Osteoblast (primary cell): ENCODE data around the gene MMP21. TPM values are rescaled to one million over a fixed set of nuclear protein-coding genes. Genes with fewer than 3 reads are reported as not detected.

Experiments
- DNase-seq: peaks from one replicate; pipeline ENCODE4 v3.0.0; 2011; ENCODE audit warnings: low spot score, mixed read lengths; ENCODE audit not compliant: insufficient read length; ENCODE audit errors: missing footprints
- H2AFZ ChIP-seq: 2 replicates; pipeline ENCODE4 v1.6.0; 2011; ENCODE audit warnings: mild to moderate bottlenecking, low read length
- H3K27ac ChIP-seq: 2 replicates; pipeline ENCODE4 v1.5.1; 2011; ENCODE audit warnings: mild to moderate bottlenecking, low read depth, low read length, moderate library complexity
- H3K27me3 ChIP-seq: 2 replicates; pipeline ENCODE4 v1.6.0; 2012; ENCODE audit warnings: mild to moderate bottlenecking, control low read depth, inconsistent platforms, low read length, moderate library complexity; ENCODE audit not compliant: insufficient read depth
- H3K36me3 ChIP-seq: 2 replicates; pipeline ENCODE4 v1.5.1; 2011; ENCODE audit warnings: mild to moderate bottlenecking, low read length, control low read depth, moderate library complexity; ENCODE audit not compliant: insufficient read depth
- H3K4me1 ChIP-seq: 2 replicates; pipeline ENCODE4 v1.5.1; 2011; ENCODE audit warnings: mild to moderate bottlenecking, low read length, control low read depth, moderate library complexity; ENCODE audit not compliant: insufficient read depth
- H3K4me2 ChIP-seq: 2 replicates; pipeline ENCODE4 v1.6.0; 2011; ENCODE audit warnings: mild to moderate bottlenecking, low read length; ENCODE audit not compliant: insufficient read depth
- H3K4me3 ChIP-seq: fragments of 200-600 bp; sonication (generic); 3 replicates; pipeline ENCODE4 v1.5.1; 2012; ENCODE audit warnings: mild to moderate bottlenecking, low read length, inconsistent platforms; ENCODE audit not compliant: insufficient read depth
- H3K79me2 ChIP-seq: 2 replicates; pipeline ENCODE4 v1.6.0; 2012; ENCODE audit warnings: mild to moderate bottlenecking, low read length, control low read depth, inconsistent platforms; ENCODE audit not compliant: insufficient read depth
- H3K9me3 ChIP-seq: 2 replicates; pipeline ENCODE4 v1.5.1; 2011; ENCODE audit warnings: low read depth, low read length, control low read depth
- H4K20me1 ChIP-seq: 2 replicates; pipeline ENCODE4 v1.6.0; 2012; ENCODE audit warnings: mild to moderate bottlenecking, low read length, control low read depth; ENCODE audit not compliant: insufficient read depth
- total RNA-seq: library from RNA; depleted of rRNA; stranded (reverse); fragments of >200 nt; gene quantifications from 2 replicates; pipeline ENCODE4 v1.2.3, GENCODE V29; 2012
- TF ChIP-seq, protein P1 (sequence below): IDR thresholded peaks from 2 replicates; pipeline ENCODE4 v1.5.1; 2011; ENCODE audit warnings: mild to moderate bottlenecking, low read depth, low read length, moderate library complexity; ENCODE audit errors: extremely low read depth

MMP21 gene
- total RNA-seq, 1 donor = not detected

- no peaks in the 10 kb centered on the region for H3K9me3 ChIP-seq
- peaks cover 21% of the 10 kb centered on the region for H3K36me3 ChIP-seq
- no peaks in the 10 kb centered on the region for H3K4me1 ChIP-seq
- no peaks in the 10 kb centered on the region for H3K27me3 ChIP-seq
- H3K79me2 ChIP-seq = no peaks in the 10 kb centered on the region
- H3K4me3 ChIP-seq = no peak overlapping the region
- no peak overlapping the region for H2AFZ ChIP-seq
- no peak overlapping the region for H3K4me2 ChIP-seq
- TF ChIP-seq, protein P1, sequence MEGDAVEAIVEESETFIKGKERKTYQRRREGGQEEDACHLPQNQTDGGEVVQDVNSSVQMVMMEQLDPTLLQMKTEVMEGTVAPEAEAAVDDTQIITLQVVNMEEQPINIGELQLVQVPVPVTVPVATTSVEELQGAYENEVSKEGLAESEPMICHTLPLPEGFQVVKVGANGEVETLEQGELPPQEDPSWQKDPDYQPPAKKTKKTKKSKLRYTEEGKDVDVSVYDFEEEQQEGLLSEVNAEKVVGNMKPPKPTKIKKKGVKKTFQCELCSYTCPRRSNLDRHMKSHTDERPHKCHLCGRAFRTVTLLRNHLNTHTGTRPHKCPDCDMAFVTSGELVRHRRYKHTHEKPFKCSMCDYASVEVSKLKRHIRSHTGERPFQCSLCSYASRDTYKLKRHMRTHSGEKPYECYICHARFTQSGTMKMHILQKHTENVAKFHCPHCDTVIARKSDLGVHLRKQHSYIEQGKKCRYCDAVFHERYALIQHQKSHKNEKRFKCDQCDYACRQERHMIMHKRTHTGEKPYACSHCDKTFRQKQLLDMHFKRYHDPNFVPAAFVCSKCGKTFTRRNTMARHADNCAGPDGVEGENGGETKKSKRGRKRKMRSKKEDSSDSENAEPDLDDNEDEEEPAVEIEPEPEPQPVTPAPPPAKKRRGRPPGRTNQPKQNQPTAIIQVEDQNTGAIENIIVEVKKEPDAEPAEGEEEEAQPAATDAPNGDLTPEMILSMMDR = no peak
- no peak overlapping the region for H3K27ac ChIP-seq
- no peaks in the 10 kb centered on the region for H4K20me1 ChIP-seq
- peak; percentile 90 for DNase-seq
Observed at GRCh38 chr10:125768219-125768855, 7.3 kb downstream of the MMP21 start.

DNA sequence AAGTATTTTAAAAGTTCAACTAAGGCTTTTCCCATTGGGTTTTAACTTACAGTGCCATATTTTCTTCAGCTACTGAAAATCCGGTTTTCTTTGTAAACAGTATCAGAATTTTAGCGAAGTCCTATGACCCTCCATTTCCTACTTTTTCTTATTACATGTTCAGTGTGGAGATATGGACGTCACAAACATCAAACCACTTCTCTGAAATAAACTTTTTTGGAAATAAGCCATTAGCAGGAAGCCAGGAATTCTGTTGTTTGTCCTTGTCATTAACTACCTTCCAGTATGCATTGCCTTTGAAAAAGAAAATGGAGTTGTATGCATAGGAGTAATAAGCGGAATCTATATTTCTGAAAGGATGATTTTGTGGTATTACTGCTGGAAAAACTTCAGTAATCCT, 9.1 kb downstream of the MMP21 start:
- H3K9me3 ChIP-seq = no peaks in the 10 kb centered on the region
- no peaks in the 10 kb centered on the region for H4K20me1 ChIP-seq
- no peak overlapping the region for H3K4me3 ChIP-seq
- TF ChIP-seq, protein P1 = no peak
- no peak overlapping the region for H3K27ac ChIP-seq
- no peak overlapping the region for H2AFZ ChIP-seq
- no peak for DNase-seq
- peaks cover 26% of the 10 kb centered on the region for H3K36me3 ChIP-seq
- H3K4me1 ChIP-seq = no peaks in the 10 kb centered on the region
- no peak overlapping the region for H3K4me2 ChIP-seq
- H3K79me2 ChIP-seq = no peaks in the 10 kb centered on the region
- H3K27me3 ChIP-seq = no peaks in the 10 kb centered on the region

DNA sequence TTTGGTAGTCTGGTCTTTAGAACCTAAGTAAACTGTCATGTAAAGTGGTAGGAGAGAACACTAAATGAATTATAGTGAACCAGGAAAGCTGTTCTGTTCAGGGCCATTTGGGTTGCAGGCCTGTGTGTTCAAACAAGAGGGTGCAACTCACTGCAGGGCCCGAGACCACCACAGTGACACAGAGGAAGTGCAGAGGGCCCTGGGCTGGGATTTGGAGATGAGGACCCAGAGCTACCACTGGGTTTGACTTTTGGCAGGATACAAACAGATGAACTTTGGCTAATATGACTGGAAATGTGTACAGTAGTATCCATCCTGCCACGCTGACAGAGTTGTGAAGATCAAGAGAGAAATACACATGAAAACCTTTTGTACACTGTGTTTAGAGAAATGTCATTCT, 9.8 kb downstream of the MMP21 start:
- peaks cover 26% of the 10 kb centered on the region for H3K36me3 ChIP-seq
- TF ChIP-seq, protein P1 = no peak
- no peak overlapping the region for H3K27ac ChIP-seq
- H2AFZ ChIP-seq = no peak overlapping the region
- H3K4me3 ChIP-seq = no peak overlapping the region
- no peaks in the 10 kb centered on the region for H3K4me1 ChIP-seq
- no peak overlapping the region for H3K4me2 ChIP-seq
- H4K20me1 ChIP-seq = no peaks in the 10 kb centered on the region
- DNase-seq = no peak
- H3K79me2 ChIP-seq = no peaks in the 10 kb centered on the region
- no peaks in the 10 kb centered on the region for H3K9me3 ChIP-seq
- no peaks in the 10 kb centered on the region for H3K27me3 ChIP-seq

GRCh38 chr10:125762692-125763648, 12.7 kb downstream of the MMP21 start:
- Histone ChIP-seq H3K36me3 (peaks cover 46% of the 10 kb centered on the region), H2AFZ (no peak overlapping the region), H3K27me3 (no peaks in the 10 kb centered on the region), H3K79me2 (no peaks in the 10 kb centered on the region), H3K4me3 (no peak overlapping the region), H3K4me1 (no peaks in the 10 kb centered on the region), H3K9me3 (no peaks in the 10 kb centered on the region), H3K27ac (no peak overlapping the region), H3K4me2 (no peak overlapping the region), H4K20me1 (no peaks in the 10 kb centered on the region)
- TF ChIP-seq, protein P1 = no peak
- DNase-seq = no peak
